Measurements from ENCODE around the gene NOLC1. TPM values are rescaled to one million over a fixed set of nuclear protein-coding genes. Genes with fewer than 3 reads are reported as not detected.
A peak's percentile ranks its signal among the peaks of the same experiment; 100 is the strongest.
"Not testable (repeated sequence)": the region's sequence is repeated elsewhere in the genome, so short reads cannot be mapped to it uniquely, and the experiment has no call there.

Gene NOLC1
- total and polyA plus RNA-seq, 2 donors (not counting 1 experiment from before 2014, with no cell fraction given), result 16.5 to 64.7 TPM

GRCh38 chr10:102185811-102186527 lies 33.8 kb downstream of the NOLC1 start:
- Histone ChIP-seq H3K4me3 (replicated peaks in 1 of 4; ENCODE audit: control extremely low read depth in 1 of 4, insufficient read depth in 1 of 4, low read depth in 3 of 4, low read length in 4 of 4) (no peak overlapping the region), H3K4me1 (ENCODE audit: control insufficient read depth, extremely low read depth, insufficient read depth, low read length) (no peaks in the 10 kb centered on the region), H3K36me3 (ENCODE audit: control insufficient read depth, insufficient read depth, low read length) (no peaks in the 10 kb centered on the region), H3K27ac (ENCODE audit: insufficient read depth, low read length) (no peak overlapping the region), H3K27me3 (ENCODE audit: control insufficient read depth, insufficient read depth, low read length) (no peaks in the 10 kb centered on the region), H4K20me1 (ENCODE audit: control insufficient read depth, extremely low read depth, insufficient read depth, low read length) (no peaks in the 10 kb centered on the region), H3K9ac (ENCODE audit: insufficient read depth, low read length) (no peak overlapping the region), H3K9me3 (ENCODE audit: control insufficient read depth, insufficient read depth, low read depth, low read length) (no peaks in the 10 kb centered on the region), H3K4me2 (ENCODE audit: extremely low read depth, insufficient read depth, low read length) (no peak overlapping the region), H2AFZ (ENCODE audit: low read length) (no peak overlapping the region), H3K79me2 (ENCODE audit: control insufficient read depth, insufficient read depth, low read length) (no peaks in the 10 kb centered on the region)
- TF ChIP-seq CTCF (conservative IDR thresholded peaks at IDR 0.05 in 1 of 2, IDR thresholded peaks at IDR 0.05 in 1 of 2; ENCODE audit: low read depth in 1 of 2, low read length in 2 of 2) (no peak), EZH2 (IDR thresholded peaks at IDR 0.05; ENCODE audit: low read length, missing control alignments) (no peak)
- DNase-seq (ENCODE audit: low read depth in 2 of 2), result peak in 1 of 2 donors; percentile 70

- H3K79me2 ChIP-seq (ENCODE audit: control insufficient read depth, insufficient read depth, low read length), result no peaks in the 10 kb centered on the region
- no peaks in the 10 kb centered on the region for H3K9me3 ChIP-seq (ENCODE audit: control insufficient read depth, insufficient read depth, low read depth, low read length)
- no peak overlapping the region for H2AFZ ChIP-seq (ENCODE audit: low read length)
- DNase-seq (ENCODE audit: low read depth in 2 of 2), result no peak
- H3K9ac ChIP-seq (ENCODE audit: insufficient read depth, low read length), result no peak overlapping the region
- H3K27me3 ChIP-seq (ENCODE audit: control insufficient read depth, insufficient read depth, low read length), result no peaks in the 10 kb centered on the region
- H3K4me1 ChIP-seq (ENCODE audit: control insufficient read depth, extremely low read depth, insufficient read depth, low read length), result no peaks in the 10 kb centered on the region
- H4K20me1 ChIP-seq (ENCODE audit: control insufficient read depth, extremely low read depth, insufficient read depth, low read length), result no peaks in the 10 kb centered on the region
- TF ChIP-seq CTCF (conservative IDR thresholded peaks at IDR 0.05 in 1 of 2, IDR thresholded peaks at IDR 0.05 in 1 of 2; ENCODE audit: low read depth in 1 of 2, low read length in 2 of 2), result no peak
- TF ChIP-seq EZH2 (IDR thresholded peaks at IDR 0.05; ENCODE audit: low read length, missing control alignments), result no peak
- no peak overlapping the region for H3K27ac ChIP-seq (ENCODE audit: insufficient read depth, low read length)
- no peak overlapping the region for H3K4me2 ChIP-seq (ENCODE audit: extremely low read depth, insufficient read depth, low read length)
- no peaks in the 10 kb centered on the region for H3K36me3 ChIP-seq (ENCODE audit: control insufficient read depth, insufficient read depth, low read length)
- no peak overlapping the region for H3K4me3 ChIP-seq (replicated peaks in 1 of 4; ENCODE audit: control extremely low read depth in 1 of 4, insufficient read depth in 1 of 4, low read depth in 3 of 4, low read length in 4 of 4)
Measured at GRCh38 chr10:102188298-102188940, 36.2 kb downstream of the NOLC1 start.

- not testable (repeated sequence) for H2AFZ ChIP-seq (ENCODE audit: low read length); H3K79me2 ChIP-seq (ENCODE audit: control insufficient read depth, insufficient read depth, low read length); H4K20me1 ChIP-seq (ENCODE audit: control insufficient read depth, extremely low read depth, insufficient read depth, low read length); H3K4me1 ChIP-seq (ENCODE audit: control insufficient read depth, extremely low read depth, insufficient read depth, low read length); H3K9me3 ChIP-seq (ENCODE audit: control insufficient read depth, insufficient read depth, low read depth, low read length); H3K9ac ChIP-seq (ENCODE audit: insufficient read depth, low read length); H3K27ac ChIP-seq (ENCODE audit: insufficient read depth, low read length); H3K27me3 ChIP-seq (ENCODE audit: control insufficient read depth, insufficient read depth, low read length); DNase-seq (ENCODE audit: low read depth in 2 of 2); H3K36me3 ChIP-seq (ENCODE audit: control insufficient read depth, insufficient read depth, low read length); H3K4me3 ChIP-seq (replicated peaks in 1 of 4; ENCODE audit: control extremely low read depth in 1 of 4, insufficient read depth in 1 of 4, low read depth in 3 of 4, low read length in 4 of 4)
- peak overlapping the region; percentile 40 for H3K4me2 ChIP-seq (ENCODE audit: extremely low read depth, insufficient read depth, low read length)
Measured at GRCh38 chr10:102188941-102189898, 37.0 kb downstream of the NOLC1 start.
